ENCODE data around the gene LY9. TPM values are rescaled to one million over a fixed set of nuclear protein-coding genes. Genes with fewer than 3 reads are reported as not detected.

Gene LY9
- polyA plus RNA-seq, 1 of the 3 experiments (the other 2 are of a cell fraction), result not detected

- Histone ChIP-seq H4K20me1 (ENCODE audit: insufficient read depth) (no peaks in the 10 kb centered on the region), H3K9me2 (no peaks in the 10 kb centered on the region), H2AFZ (ENCODE audit: low read depth) (no peak overlapping the region), H3K4me1 (ENCODE audit: control insufficient read depth in 1 of 2, insufficient read depth in 2 of 2, low read depth in 1 of 2, low read length in 1 of 2) (no peaks in the 10 kb centered on the region), H3K27me3 (ENCODE audit: insufficient read depth) (no peaks in the 10 kb centered on the region; the same call in 1 of the 2 replicates), H3K9ac (no peak overlapping the region), H3K79me2 (ENCODE audit: insufficient read depth) (no peaks in the 10 kb centered on the region), H3K27ac (ENCODE audit: low read depth in 2 of 2, low read length in 1 of 2) (no peak overlapping the region), H3K36me3 (replicated peaks in 1 of 2; ENCODE audit: control insufficient read depth in 1 of 2, insufficient read depth in 2 of 2, low read length in 1 of 2) (no peaks in the 10 kb centered on the region), H3K4me2 (no peak overlapping the region), H3K4me3 (ENCODE audit: low read depth in 2 of 2, low read length in 1 of 2) (no peak overlapping the region), H3K9me3 (no peaks in the 10 kb centered on the region), H3F3A (replicated peaks; ENCODE audit: insufficient read depth) (no peaks in the 10 kb centered on the region)
- DNase-seq, result no peak
- ChIA-PET CTCF (no interaction called here), POLR2A (no interaction called here)
- TF ChIP-seq FOXJ3 (CRISPR knock-in tag; IDR thresholded peaks at IDR 0.05) (no peak), RXRA (IDR thresholded peaks at IDR 0.05; ENCODE audit: borderline replicate concordance, low read depth) (no peak), GATA2 (CRISPR knock-in tag; IDR thresholded peaks at IDR 0.05) (no peak), EP300 (IDR thresholded peaks at IDR 0.05; ENCODE audit: borderline replicate concordance in 1 of 2, low read depth in 1 of 2, low read length in 1 of 2) (no peak), USF1 (IDR thresholded peaks at IDR 0.05; ENCODE audit: borderline replicate concordance, low read depth) (no peak), POLR2AphosphoS5 (IDR thresholded peaks at IDR 0.05; ENCODE audit: low read depth, low read length) (no peak), FOXM1 (IDR thresholded peaks at IDR 0.05; ENCODE audit: low read depth) (no peak), SIN3A (IDR thresholded peaks at IDR 0.05; ENCODE audit: borderline replicate concordance, low read depth, low read length) (no peak), FOSL2 (IDR thresholded peaks at IDR 0.05; ENCODE audit: borderline replicate concordance, low read depth) (no peak), CHD2 (IDR thresholded peaks at IDR 0.05; ENCODE audit: low read length, partially characterized antibody) (no peak), YY1 (IDR thresholded peaks at IDR 0.05; ENCODE audit: low read depth) (no peak)
- WGBS (ENCODE audit: low lambda C conversion rate), result 22% methylated on average over 3 of the region's 3 CpGs
These were observed 72.2 kb downstream of the LY9 start for GRCh38 chr1:160868141-160868540.

- CTCF ChIA-PET, result interaction anchor here (2.2 kb wide), 1 partner anchor 9 kb away, joined by 7 read pairs; the partner anchor contains the start of gene ITLN1
These were observed 79.0 kb downstream of the LY9 start for GRCh38 chr1:160874935-160875334.

More at GRCh38 chr1:160874935-160875334, 79.0 kb downstream of the LY9 start:
- no peaks in the 10 kb centered on the region for H3K4me1 ChIP-seq (ENCODE audit: control insufficient read depth in 1 of 2, insufficient read depth in 2 of 2, low read depth in 1 of 2, low read length in 1 of 2)
- no peak overlapping the region for H3K4me2 ChIP-seq
- TF ChIP-seq ZBTB33 (IDR thresholded peaks at IDR 0.05; ENCODE audit: borderline replicate concordance, low read depth), result no peak
- TF ChIP-seq USF1 (IDR thresholded peaks at IDR 0.05; ENCODE audit: borderline replicate concordance, low read depth), result no peak
- no peak for TF ChIP-seq FOXJ3 (CRISPR knock-in tag; IDR thresholded peaks at IDR 0.05)
- TF ChIP-seq ELF1 (IDR thresholded peaks at IDR 0.05), result no peak
- no peak for TF ChIP-seq YY1 (IDR thresholded peaks at IDR 0.05; ENCODE audit: low read depth)
- TF ChIP-seq EZH2phosphoT487 (IDR thresholded peaks at IDR 0.05; ENCODE audit: borderline replicate concordance, low read depth), result no peak
- no peak for TF ChIP-seq NRF1 (IDR thresholded peaks at IDR 0.05; ENCODE audit: low read depth, low read length)
- TF ChIP-seq TAF1 (IDR thresholded peaks at IDR 0.05; ENCODE audit: borderline replicate concordance, low read depth, low read length), result no peak
- no peak for TF ChIP-seq FOSL2 (IDR thresholded peaks at IDR 0.05; ENCODE audit: borderline replicate concordance, low read depth)
- TF ChIP-seq MEF2A (IDR thresholded peaks at IDR 0.05; ENCODE audit: borderline replicate concordance, low read depth), result no peak
- no peak for TF ChIP-seq SIN3A (IDR thresholded peaks at IDR 0.05; ENCODE audit: borderline replicate concordance, low read depth, low read length)
- TF ChIP-seq RAD21 (IDR thresholded peaks at IDR 0.05; ENCODE audit: low read length), result no peak
- no peak for TF ChIP-seq POLR2AphosphoS5 (IDR thresholded peaks at IDR 0.05; ENCODE audit: low read depth, low read length)
- no peak for TF ChIP-seq RCOR1 (IDR thresholded peaks at IDR 0.05; ENCODE audit: low read length)
- no peak for TF ChIP-seq TCF12 (IDR thresholded peaks at IDR 0.05)
- TF ChIP-seq MXI1 (IDR thresholded peaks at IDR 0.05; ENCODE audit: low read depth, low read length), result no peak
- no peak for TF ChIP-seq GATA2 (CRISPR knock-in tag; IDR thresholded peaks at IDR 0.05)
- no peaks in the 10 kb centered on the region for H3K36me3 ChIP-seq (replicated peaks in 1 of 2; ENCODE audit: control insufficient read depth in 1 of 2, insufficient read depth in 2 of 2, low read length in 1 of 2)
- peaks cover 11% of the 10 kb centered on the region; the same call in 1 of the 2 replicates for H3K27me3 ChIP-seq (ENCODE audit: insufficient read depth)
- H4K20me1 ChIP-seq (ENCODE audit: insufficient read depth), result no peaks in the 10 kb centered on the region
- no peak overlapping the region for H3K27ac ChIP-seq (ENCODE audit: low read depth in 2 of 2, low read length in 1 of 2)
- H3K79me2 ChIP-seq (ENCODE audit: insufficient read depth), result no peaks in the 10 kb centered on the region
- no peaks in the 10 kb centered on the region for H3K9me3 ChIP-seq
- DNase-seq, result no peak
- H3K4me3 ChIP-seq (ENCODE audit: low read depth in 2 of 2, low read length in 1 of 2), result no peak overlapping the region
- H2AFZ ChIP-seq (ENCODE audit: low read depth), result no peak overlapping the region
- WGBS (ENCODE audit: low lambda C conversion rate), result 14% methylated on average over 3 of the region's 3 CpGs
- H3F3A ChIP-seq (replicated peaks; ENCODE audit: insufficient read depth), result no peaks in the 10 kb centered on the region
- POLR2A ChIA-PET, result no interaction called here
- H3K9ac ChIP-seq, result no peak overlapping the region
- H3K9me2 ChIP-seq, result no peaks in the 10 kb centered on the region

Data from SK-N-SH (cell line).